SK-N-MC (cell line): ENCODE measurements around the gene STRIP2.

ENCODE experiments used
- DNase-seq: peaks from one replicate; pipeline ENCODE4 v3.0.0-alpha.2; 2011; ENCODE audit warnings: low read depth, low spot score
- H3K27ac ChIP-seq: fragments of 200-600 bp; sonication (generic); 2 replicates; pipeline ENCODE4 v1.5.1; 2016; ENCODE audit warnings: mixed run types
- H3K36me3 ChIP-seq: fragments of 200-600 bp; sonication (generic); 2 replicates; pipeline ENCODE4 v1.6.1; 2017; ENCODE audit warnings: antibody characterized with exemption, low read length, mixed read lengths; ENCODE audit not compliant: insufficient read depth
- H3K4me3 ChIP-seq: fragments of 200-600 bp; sonication (generic); 2 replicates; pipeline ENCODE4 v1.5.1; 2016
- H3K9ac ChIP-seq: fragments of 200-600 bp; sonication (generic); 2 replicates; pipeline ENCODE4 v1.8.0; 2017; ENCODE audit warnings: mixed run types, mixed read lengths; ENCODE audit not compliant: insufficient read length
- H3K9me3 ChIP-seq: fragments of 200-600 bp; sonication (generic); 2 replicates; pipeline ENCODE4 v1.6.1; 2017; ENCODE audit warnings: low read depth, mild to moderate bottlenecking, antibody characterized with exemption, low read length, moderate library complexity, mixed read lengths
- EZH2 ChIP-seq: fragments of 200-600 bp; sonication (generic); IDR thresholded peaks from one replicate; pipeline ENCODE4 v1.6.1; 2017; ENCODE audit warnings: antibody characterized with exemption
- FOXP2 ChIP-seq: optimal IDR thresholded peaks from 2 replicates; pipeline ENCODE3; 2011; ENCODE audit warnings: mild to moderate bottlenecking, moderate library complexity; ENCODE audit not compliant: insufficient read depth; ENCODE audit errors: extremely low read length, control extremely low read depth
- POLR2AphosphoS5 ChIP-seq: IDR thresholded peaks from 2 replicates; pipeline ENCODE4 v1.6.1; 2012; ENCODE audit warnings: mild to moderate bottlenecking, low read depth, low read length, borderline replicate concordance

Gene STRIP2

GRCh38 chr7:129433847-129434674 is at the start of gene STRIP2:
Gene STRIP2, plus strand, starts transcription at chr7:129434432. Its CDS starts 41 bp downstream, at chr7:129434473.
- Histone ChIP-seq H3K27ac (no peak within 1 kb of the TSS), H3K9me3 (no peaks in the 10 kb centered on the region), H3K36me3 (no peaks in the 10 kb centered on the region), H3K9ac (peak within 1 kb of the TSS; percentile 72), H3K4me3 (peak within 1 kb of the TSS; percentile 79)
- no peak for DNase-seq
- TF ChIP-seq FOXP2 (no peak), POLR2AphosphoS5 (peak; percentile 62; the same call in 1 of the 2 replicates)

GRCh38 chr7:129385116-129385515 is 49.1 kb upstream of the STRIP2 start:
- no peak overlapping the region for H3K27ac ChIP-seq
- no peak for DNase-seq
- H3K9ac ChIP-seq: no peak overlapping the region
- no peak overlapping the region for H3K4me3 ChIP-seq
- H3K36me3 ChIP-seq: no peaks in the 10 kb centered on the region
- H3K9me3 ChIP-seq: no peaks in the 10 kb centered on the region
- TF ChIP-seq EZH2: no peak
- TF ChIP-seq POLR2AphosphoS5: no peak
- TF ChIP-seq FOXP2: no peak

GRCh38 chr7:129385598-129385997 is 48.6 kb upstream of the STRIP2 start:
- no peak overlapping the region for H3K4me3 ChIP-seq
- no peak for DNase-seq
- no peak overlapping the region for H3K9ac ChIP-seq
- TF ChIP-seq POLR2AphosphoS5 (no peak), EZH2 (no peak), FOXP2 (no peak)
- H3K27ac ChIP-seq: no peak overlapping the region
- no peaks in the 10 kb centered on the region for H3K9me3 ChIP-seq
- H3K36me3 ChIP-seq: no peaks in the 10 kb centered on the region

- no peaks in the 10 kb centered on the region for H3K9me3 ChIP-seq
- H3K4me3 ChIP-seq: no peak overlapping the region
- H3K36me3 ChIP-seq: no peaks in the 10 kb centered on the region
- H3K9ac ChIP-seq: no peak overlapping the region
- DNase-seq: no peak
- TF ChIP-seq POLR2AphosphoS5 (no peak), FOXP2 (no peak), EZH2 (no peak)
- H3K27ac ChIP-seq: no peak overlapping the region
These were observed 47.7 kb upstream of the STRIP2 start for GRCh38 chr7:129386506-129386905.

- H3K36me3 ChIP-seq: no peaks in the 10 kb centered on the region
- no peak overlapping the region for H3K27ac ChIP-seq
- no peak overlapping the region for H3K9ac ChIP-seq
- H3K4me3 ChIP-seq: no peak overlapping the region
- no peaks in the 10 kb centered on the region for H3K9me3 ChIP-seq
- no peak for TF ChIP-seq POLR2AphosphoS5
- TF ChIP-seq EZH2: no peak
- TF ChIP-seq FOXP2: no peak
- DNase-seq: no peak
These were observed 46.7 kb upstream of the STRIP2 start for GRCh38 chr7:129387537-129387936.

- H3K9me3 ChIP-seq: no peaks in the 10 kb centered on the region
- no peaks in the 10 kb centered on the region for H3K36me3 ChIP-seq
- no peak overlapping the region for H3K27ac ChIP-seq
- no peak overlapping the region for H3K9ac ChIP-seq
- TF ChIP-seq FOXP2: no peak
- no peak for TF ChIP-seq POLR2AphosphoS5
- no peak for TF ChIP-seq EZH2
- DNase-seq: no peak
- no peak overlapping the region for H3K4me3 ChIP-seq
These were observed 45.7 kb upstream of the STRIP2 start for GRCh38 chr7:129388333-129389098.

- Histone ChIP-seq H3K9me3 (no peaks in the 10 kb centered on the region), H3K27ac (no peak overlapping the region), H3K9ac (no peak overlapping the region), H3K4me3 (no peak overlapping the region), H3K36me3 (no peaks in the 10 kb centered on the region)
- TF ChIP-seq POLR2AphosphoS5 (no peak), FOXP2 (no peak), EZH2 (no peak)
- no peak for DNase-seq
These were observed 44.4 kb upstream of the STRIP2 start for GRCh38 chr7:129389829-129390228.

- no peak for TF ChIP-seq POLR2AphosphoS5
- TF ChIP-seq EZH2: no peak
- TF ChIP-seq FOXP2: no peak
- no peak overlapping the region for H3K27ac ChIP-seq
- no peak overlapping the region for H3K9ac ChIP-seq
- DNase-seq: no peak
- H3K4me3 ChIP-seq: no peak overlapping the region
- no peaks in the 10 kb centered on the region for H3K36me3 ChIP-seq
- no peaks in the 10 kb centered on the region for H3K9me3 ChIP-seq
These were observed 43.9 kb upstream of the STRIP2 start for GRCh38 chr7:129390314-129390713.
